ENCODE measurements around the gene SNAI1.

- TF ChIP-seq POLR2A (IDR thresholded peaks at IDR 0.05), result no peak
- TF ChIP-seq CTCF (IDR thresholded peaks at IDR 0.05), result no peak
- no peak for TF ChIP-seq POLR2AphosphoS5 (IDR thresholded peaks at IDR 0.05)
These were observed 4.1 kb upstream of the SNAI1 start for GRCh38 chr20:49978685-49979029.
